GM12873 (cell line): ENCODE measurements around the gene DZIP1L.

Source experiments
- TF ChIP-seq, protein P1 (sequence below): IDR thresholded peaks from 2 replicates; pipeline ENCODE4 v1.5.1; 2012; ENCODE audit warnings: low read depth, mild to moderate bottlenecking, moderate library complexity, low read length, control low read depth; ENCODE audit not compliant: insufficient read depth; ENCODE audit errors: missing control alignments

The DZIP1L gene

DNA sequence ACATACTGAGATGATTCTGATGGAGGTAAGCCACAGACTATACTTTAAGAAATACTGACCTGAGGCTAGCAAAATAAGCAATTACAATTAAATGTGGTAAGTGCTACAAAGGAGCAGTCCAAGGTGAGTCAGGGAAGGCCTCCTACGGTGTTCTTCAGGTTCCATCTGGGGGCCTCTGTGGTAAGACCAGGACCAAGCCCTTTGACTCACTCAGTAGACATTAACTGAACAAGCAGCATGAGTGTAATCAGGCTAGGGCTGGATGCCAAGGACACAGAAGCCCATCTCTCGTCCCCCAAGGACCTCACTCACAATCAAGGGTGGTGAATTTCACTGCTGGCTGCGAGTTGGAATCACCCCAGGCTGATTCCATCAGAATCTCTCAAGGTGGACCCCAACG, 37.3 kb downstream of the DZIP1L start:
- TF ChIP-seq, protein P1, sequence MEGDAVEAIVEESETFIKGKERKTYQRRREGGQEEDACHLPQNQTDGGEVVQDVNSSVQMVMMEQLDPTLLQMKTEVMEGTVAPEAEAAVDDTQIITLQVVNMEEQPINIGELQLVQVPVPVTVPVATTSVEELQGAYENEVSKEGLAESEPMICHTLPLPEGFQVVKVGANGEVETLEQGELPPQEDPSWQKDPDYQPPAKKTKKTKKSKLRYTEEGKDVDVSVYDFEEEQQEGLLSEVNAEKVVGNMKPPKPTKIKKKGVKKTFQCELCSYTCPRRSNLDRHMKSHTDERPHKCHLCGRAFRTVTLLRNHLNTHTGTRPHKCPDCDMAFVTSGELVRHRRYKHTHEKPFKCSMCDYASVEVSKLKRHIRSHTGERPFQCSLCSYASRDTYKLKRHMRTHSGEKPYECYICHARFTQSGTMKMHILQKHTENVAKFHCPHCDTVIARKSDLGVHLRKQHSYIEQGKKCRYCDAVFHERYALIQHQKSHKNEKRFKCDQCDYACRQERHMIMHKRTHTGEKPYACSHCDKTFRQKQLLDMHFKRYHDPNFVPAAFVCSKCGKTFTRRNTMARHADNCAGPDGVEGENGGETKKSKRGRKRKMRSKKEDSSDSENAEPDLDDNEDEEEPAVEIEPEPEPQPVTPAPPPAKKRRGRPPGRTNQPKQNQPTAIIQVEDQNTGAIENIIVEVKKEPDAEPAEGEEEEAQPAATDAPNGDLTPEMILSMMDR: no peak

DNA sequence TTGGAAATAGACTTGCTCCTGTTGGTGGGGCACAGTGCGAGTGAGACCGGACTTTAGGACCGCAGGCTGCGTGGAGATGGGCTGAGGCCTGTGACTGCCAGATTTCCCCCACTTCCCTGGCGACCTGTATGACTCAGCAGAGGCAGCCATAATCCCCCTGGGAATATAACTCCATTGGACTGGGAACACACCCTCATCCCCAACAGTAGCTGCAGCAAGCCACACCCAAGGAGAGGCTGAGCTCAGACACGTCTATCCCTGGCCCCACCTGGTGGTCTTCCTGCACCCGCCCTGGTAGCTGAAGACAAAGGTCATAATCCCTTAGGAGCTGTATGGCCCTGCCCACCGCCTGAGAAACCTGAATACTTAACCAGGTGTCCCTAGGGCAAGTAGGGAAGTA, 42.6 kb downstream of the DZIP1L start:
- TF ChIP-seq, protein P1: no peak

- TF ChIP-seq, protein P1: no peak
These were observed 45.4 kb downstream of the DZIP1L start for GRCh38 chr3:138070006-138070405.

- TF ChIP-seq, protein P1: peak; percentile 100
These were observed 46.7 kb downstream of the DZIP1L start for GRCh38 chr3:138068579-138069174.

GRCh38 chr3:138068046-138068445, 47.4 kb downstream of the DZIP1L start:
- TF ChIP-seq, protein P1: no peak

- TF ChIP-seq, protein P1: no peak
These were observed 48.4 kb downstream of the DZIP1L start for GRCh38 chr3:138066972-138067371.

DNA sequence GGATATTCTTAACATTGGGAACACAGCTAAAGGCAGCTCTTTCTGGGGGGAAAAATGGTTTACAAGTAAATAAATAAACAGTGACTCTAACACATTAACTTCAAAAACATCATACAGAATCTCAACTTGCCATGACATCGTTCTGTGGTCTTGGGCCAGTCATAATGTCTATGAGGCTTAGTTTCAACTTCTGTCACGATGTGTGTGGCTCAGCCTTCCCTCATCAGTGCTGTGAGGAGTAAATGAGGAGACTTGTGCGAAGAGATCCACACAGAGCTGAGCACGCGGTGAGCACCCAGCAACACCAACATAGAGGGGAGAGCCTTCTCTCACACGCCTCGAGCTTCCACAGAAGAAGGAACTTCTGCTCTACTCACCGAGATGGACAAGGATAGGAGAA, 49.0 kb downstream of the DZIP1L start:
- TF ChIP-seq, protein P1: no peak
